ENCODE data around the gene TULP4.

DNA sequence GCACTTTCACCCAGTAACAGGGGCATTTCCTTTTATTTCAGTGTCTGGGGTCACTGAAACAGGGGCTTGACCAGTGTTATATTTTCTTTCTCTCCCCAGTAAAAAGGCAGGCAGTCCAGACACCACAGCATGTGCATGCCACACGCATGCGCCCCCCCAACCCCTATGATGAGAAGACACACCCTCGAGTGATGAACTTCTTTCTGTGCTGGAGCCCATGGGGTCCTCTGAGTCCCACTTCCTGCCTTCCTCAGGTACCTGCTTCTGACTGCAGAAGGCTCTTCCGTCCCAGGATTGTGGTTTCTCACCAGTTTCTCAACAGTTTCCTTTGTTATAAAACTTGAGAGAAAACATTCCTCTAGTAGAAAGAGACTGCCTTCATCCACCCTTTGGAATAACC, 201.9 kb downstream of the TULP4 start:
- TF ChIP-seq, protein P1, sequence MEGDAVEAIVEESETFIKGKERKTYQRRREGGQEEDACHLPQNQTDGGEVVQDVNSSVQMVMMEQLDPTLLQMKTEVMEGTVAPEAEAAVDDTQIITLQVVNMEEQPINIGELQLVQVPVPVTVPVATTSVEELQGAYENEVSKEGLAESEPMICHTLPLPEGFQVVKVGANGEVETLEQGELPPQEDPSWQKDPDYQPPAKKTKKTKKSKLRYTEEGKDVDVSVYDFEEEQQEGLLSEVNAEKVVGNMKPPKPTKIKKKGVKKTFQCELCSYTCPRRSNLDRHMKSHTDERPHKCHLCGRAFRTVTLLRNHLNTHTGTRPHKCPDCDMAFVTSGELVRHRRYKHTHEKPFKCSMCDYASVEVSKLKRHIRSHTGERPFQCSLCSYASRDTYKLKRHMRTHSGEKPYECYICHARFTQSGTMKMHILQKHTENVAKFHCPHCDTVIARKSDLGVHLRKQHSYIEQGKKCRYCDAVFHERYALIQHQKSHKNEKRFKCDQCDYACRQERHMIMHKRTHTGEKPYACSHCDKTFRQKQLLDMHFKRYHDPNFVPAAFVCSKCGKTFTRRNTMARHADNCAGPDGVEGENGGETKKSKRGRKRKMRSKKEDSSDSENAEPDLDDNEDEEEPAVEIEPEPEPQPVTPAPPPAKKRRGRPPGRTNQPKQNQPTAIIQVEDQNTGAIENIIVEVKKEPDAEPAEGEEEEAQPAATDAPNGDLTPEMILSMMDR (IDR thresholded peaks at IDR 0.05): no peak
- TF ChIP-seq EZH2 (IDR thresholded peaks at IDR 0.05; ENCODE audit: borderline replicate concordance, insufficient read depth, low read depth, low read length, poor library complexity, severe bottlenecking): no peak
